Mesenteric fat pad (tissue), 1 donor: ENCODE data around the gene TMEM98. TPM values are rescaled to one million over a fixed set of nuclear protein-coding genes. Genes with fewer than 3 reads are reported as not detected.
"Not testable (repeated sequence)": the region's sequence is repeated elsewhere in the genome, so short reads cannot be mapped to it uniquely, and the experiment has no call there.

Source experiments
- DNase-seq: peaks from one replicate; pipeline ENCODE4 v3.0.0-alpha.2; 2020; ENCODE audit warnings: low spot score
- total RNA-seq: library from RNA; stranded (reverse); fragmentation: NEBNext Ultra II Directional; extraction: Animal tissue kit (Norgen Biotek cat#: 25700); gene quantifications from one replicate; pipeline ENCODE4 v1.2.1, GENCODE V29; 2021
- donor health status: DM: yes; HTN: yes; CAD: no.

The TMEM98 gene
- total RNA-seq, 1 donor from 2014 or later: 19.2 TPM

DNA sequence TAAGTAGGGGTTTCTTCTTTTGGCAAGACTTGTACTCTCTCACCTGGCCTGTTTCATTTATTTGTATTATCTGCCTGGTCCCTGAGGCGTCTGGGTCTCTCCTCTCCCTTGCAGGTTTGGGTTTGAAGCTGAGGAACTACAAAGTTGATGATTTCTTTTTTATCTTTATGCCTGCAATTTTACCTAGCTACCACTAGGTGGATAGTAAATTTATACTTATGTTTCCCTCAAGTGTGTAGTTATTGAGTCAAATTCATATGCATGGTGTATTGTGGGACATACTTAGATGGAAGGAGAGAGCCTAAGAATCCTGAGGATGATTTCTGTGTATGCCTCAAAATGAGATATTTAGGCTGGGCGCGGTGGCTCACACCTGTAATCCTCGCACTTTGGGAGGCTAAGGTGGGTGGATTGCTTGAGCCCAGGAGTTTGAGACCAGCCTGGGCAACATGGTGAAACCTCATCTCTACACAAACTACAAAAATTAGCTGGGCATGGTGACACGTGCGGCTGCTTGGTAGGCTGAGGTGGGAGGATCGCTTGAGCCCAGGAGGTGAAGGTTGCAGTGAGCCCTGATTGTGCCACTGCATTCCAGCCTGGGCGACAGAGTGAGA is 13.6 kb downstream of the TMEM98 start:
- no peak for DNase-seq

DNA sequence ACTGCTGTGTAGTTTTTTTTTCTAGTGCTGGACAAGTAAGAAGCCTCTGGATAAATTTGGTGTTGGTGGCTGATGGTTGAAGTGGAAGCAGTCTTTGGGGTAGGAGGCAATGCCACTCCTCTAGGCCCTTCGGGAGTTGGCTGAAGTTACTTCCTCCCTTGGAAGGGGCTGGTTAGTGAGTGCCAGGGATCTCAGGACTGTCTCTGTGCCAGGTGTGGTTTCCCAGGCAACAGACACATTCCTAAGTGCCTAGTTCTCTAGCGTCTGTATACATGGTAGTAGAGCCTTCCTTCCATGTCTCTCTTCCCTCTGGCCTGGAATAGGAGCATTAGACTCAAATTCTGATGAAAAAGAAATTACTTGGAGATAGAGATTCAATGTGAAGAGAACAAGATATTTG is 15.3 kb downstream of the TMEM98 start:
- no peak for DNase-seq

DNA sequence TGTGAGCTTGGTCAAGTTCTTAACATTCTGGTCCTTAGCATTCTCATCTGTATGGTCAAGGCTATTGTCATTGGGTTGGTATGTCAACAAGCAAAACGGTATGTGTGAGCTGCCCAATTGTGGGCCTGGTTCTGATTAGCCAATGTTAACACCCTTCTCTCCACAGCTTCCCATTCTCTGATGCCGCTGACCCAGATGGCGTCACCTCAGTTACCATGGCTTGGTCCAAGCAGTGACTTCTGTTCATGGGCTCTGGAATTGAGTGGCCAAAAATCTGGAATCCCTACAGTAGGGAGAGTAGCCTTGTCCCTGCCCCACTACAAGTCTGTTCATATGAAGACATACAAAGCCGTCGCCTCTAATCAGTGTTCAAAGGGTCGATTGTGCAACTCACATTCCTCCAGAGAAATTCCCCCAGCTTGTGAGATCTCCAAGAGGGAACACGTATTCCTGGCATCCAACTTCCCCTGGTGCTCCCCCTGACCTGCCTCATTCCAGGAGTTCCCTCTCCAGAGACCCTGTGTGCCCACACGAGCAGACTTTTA is 15.8 kb downstream of the TMEM98 start:
- no peak for DNase-seq

- no peak for DNase-seq
Measured at GRCh38 chr17:32944248-32945020, 16.5 kb downstream of the TMEM98 start.

DNA sequence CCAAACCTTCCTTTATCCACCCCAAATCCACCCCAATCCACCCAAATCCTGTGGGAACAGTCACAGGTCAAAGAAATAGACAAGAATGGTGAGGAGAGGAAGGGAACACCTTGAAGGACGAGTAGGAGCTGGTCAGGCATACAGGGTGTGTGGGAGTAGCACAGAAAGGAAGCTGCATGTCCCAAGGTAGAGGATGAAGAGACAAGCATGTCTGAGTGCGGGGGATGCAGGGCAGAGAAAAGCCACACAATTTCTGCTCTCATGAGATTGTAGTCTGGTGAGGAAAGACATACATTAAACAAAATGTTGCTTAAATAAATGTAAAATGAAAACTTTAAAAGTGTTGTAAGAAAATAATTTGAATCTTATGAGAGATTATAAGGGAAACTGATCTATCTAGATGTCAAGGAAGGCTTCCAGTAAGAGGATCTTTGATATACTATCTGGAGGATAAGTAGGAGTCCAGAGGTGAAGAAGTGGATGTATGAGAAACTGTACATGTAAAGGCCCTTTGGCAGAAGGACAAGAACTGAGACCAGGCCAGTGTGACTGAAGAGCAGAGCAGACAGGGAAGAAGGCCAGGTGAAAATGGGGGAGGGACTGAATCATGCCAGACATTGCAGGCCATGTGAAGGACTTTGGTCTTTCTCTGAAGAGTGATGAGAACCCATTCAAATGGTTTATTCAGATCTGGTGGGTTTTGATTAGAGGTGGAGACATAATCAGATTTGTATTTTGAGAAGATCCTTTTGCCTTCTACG is 18.6 kb downstream of the TMEM98 start:
- no peak for DNase-seq

GRCh38 chr17:32947736-32948135 is 19.8 kb downstream of the TMEM98 start:
- DNase-seq: no peak

- DNase-seq: no peak
Measured at GRCh38 chr17:32949181-32949580, 21.2 kb downstream of the TMEM98 start.

DNA sequence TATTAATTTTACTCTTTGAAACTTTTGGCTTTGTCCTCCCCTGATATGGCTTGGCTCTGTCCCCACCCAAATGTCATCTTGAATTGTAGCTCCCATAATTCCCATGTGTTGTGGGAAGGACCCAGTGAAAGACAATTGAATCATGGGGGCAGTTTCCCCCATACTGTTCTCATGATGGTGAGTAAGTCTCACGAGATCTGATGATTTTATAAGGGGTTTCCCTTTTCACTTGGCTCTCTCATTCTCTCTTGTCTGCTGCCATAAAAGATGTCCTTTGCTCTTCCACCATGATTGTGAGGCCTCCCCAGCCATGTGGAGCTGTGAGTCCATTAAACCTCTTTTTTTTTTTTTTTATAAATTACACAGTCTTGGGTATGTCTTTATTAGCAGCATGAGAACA is 24.5 kb downstream of the TMEM98 start:
- not testable (repeated sequence) for DNase-seq

- no peak for DNase-seq
Measured at GRCh38 chr17:32953045-32953444, 25.1 kb downstream of the TMEM98 start.

DNA sequence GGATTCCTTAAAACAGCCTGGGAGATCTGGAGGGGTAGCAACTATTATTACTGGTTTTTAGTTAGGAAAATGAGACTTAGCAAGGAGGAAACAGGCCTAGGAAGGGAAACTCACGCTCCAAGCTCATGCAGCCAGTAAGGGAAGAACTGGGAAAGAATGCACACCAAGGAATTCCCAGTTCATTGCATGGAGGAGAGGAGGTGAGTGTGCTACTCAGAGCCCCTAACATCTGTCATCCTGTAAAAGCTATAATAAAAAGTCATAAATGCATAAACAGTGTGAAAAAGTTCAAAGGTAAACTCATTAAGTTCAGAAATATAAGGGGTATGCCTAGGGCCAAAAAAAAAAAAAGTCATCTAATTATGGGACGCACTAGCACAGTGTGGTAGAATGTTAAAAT is 25.9 kb downstream of the TMEM98 start:
- no peak for DNase-seq

- no peak for DNase-seq
Measured at GRCh38 chr17:32954477-32954876, 26.5 kb downstream of the TMEM98 start.

DNA sequence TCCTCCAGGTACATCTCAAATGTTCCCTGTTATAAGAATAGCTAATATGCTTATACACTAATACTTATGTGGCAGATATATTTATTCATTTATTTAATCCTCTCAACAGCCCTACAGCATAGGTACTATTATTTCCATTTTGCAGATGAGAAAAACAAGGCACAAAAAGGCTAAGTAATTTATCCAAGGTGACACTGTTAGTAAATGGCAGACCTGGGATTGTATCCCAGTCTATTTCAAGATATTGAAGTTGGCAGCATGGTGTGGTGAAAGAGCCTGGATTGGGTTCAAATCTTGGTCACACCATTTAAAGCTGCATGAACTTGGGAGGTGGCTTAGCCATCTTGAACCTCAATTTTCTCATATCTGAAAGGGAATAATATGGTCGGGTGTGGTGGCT is 27.2 kb downstream of the TMEM98 start:
- no peak for DNase-seq

DNA sequence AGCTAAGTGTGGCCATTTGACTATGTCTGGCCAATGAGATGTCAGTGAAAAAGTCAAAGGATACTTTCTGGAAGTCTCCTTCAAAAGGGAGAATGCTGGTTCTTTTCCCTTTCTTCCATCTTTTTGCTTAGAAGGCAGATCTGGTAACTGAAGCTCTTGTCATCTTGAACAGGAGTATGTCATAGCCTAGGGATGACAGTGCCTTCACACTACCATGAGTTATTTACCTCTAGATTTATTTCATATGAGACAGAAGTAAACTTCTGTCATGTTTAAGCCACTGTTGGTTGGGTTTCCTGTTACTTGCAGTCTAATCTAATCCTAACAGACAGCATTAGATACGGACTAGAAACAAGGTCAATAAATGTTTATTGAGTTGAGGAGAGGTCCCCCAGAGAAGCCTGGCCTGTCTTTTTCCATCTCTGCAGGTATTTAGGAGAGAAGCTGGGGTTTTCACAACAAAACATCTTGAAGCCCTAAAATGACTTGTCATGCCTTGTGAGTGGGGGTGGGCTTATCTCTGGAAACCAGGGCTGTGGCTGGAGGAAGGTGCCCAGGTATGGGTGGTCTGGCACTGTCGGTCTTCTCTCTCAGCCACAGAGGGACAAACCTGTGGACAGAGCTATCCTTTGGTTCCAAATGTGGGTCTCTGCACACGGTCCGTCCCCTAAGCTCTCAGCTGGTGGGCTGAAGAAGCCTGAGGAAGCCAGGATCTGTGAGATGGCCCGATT is 28.5 kb downstream of the TMEM98 start:
- DNase-seq: no peak

- no peak for DNase-seq
Measured at GRCh38 chr17:32958418-32958817, 30.5 kb downstream of the TMEM98 start.

GRCh38 chr17:32960815-32961214 is 32.9 kb downstream of the TMEM98 start:
- no peak for DNase-seq

GRCh38 chr17:32962320-32962711 is 34.4 kb downstream of the TMEM98 start:
- no peak for DNase-seq

- no peak for DNase-seq
Measured at GRCh38 chr17:32964541-32964940, 36.6 kb downstream of the TMEM98 start.

DNA sequence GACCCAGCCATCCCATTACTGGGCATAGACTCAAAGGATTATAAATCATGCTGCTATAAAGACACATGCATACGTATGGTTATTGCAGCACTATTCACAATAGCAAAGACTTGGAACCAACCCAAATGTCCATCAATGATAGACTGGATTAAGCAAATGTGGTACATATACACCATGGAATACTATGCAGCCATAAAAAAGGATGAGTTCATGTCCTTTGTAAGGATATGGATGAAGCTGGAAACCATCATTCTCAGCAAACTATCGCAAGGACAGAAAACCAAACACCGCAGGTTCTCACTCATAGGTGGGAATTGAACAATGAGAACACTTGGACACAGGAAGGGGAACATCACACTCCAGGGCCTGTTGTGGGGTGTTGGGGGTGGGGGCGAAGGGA is 41.3 kb downstream of the TMEM98 start:
- not testable (repeated sequence) for DNase-seq

- no peak for DNase-seq
Measured at GRCh38 chr17:32970281-32970680, 42.3 kb downstream of the TMEM98 start.

DNA sequence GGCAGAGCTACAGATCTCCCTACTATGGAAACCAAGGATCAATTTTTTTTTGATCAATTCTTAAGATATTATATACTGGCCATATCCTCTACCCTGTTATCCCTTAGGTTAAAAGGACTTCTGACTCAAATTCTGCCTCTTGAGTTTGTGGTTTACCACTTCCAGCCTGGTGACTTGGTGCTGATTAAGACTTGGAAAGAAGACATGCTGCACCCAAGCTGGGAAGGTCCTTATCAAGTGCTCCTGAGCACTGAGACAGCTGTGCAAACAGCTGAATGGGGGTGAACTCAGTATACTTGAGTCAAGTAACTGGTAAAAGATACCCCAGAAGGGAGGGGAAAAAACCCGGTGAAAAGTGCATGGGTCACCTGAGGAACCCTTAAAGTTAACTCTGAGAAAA is 43.2 kb downstream of the TMEM98 start:
- DNase-seq: no peak

GRCh38 chr17:32976131-32976530 is 48.2 kb downstream of the TMEM98 start:
- no peak for DNase-seq
